ENCODE measurements around the gene CPSF4. TPM values are rescaled to one million over a fixed set of nuclear protein-coding genes. Genes with fewer than 3 reads are reported as not detected.

Gene CPSF4
- total RNA-seq, 1 donor from 2014 or later = 40.8 TPM

GRCh38 chr7:99448855-99449254 is 10.1 kb downstream of the CPSF4 start:
- no peak for DNase-seq (ENCODE audit: low spot score)

DNA sequence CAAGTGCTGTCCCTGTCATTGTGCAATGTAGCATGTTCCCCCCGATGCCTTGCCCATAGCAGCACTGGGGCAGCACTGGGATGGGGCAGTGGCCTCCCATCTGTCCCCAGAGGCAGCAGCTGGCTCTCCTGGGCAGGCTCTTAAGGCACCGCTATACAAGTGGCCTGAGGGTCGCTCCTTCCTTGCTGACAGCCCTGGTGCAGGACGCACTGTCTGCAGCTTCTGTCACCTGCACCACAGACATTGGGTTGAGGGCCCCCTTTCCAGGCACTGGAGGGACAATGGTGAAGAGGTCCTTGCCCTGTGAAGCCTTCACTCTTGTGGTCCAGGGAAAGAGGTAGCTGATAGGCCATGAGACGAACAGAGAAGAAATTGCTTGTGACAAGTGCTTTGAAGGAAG is 10.6 kb downstream of the CPSF4 start:
- no peak for DNase-seq (ENCODE audit: low spot score)

- DNase-seq (ENCODE audit: low spot score) = no peak
Measured at GRCh38 chr7:99451936-99452335, 13.2 kb downstream of the CPSF4 start.

DNA sequence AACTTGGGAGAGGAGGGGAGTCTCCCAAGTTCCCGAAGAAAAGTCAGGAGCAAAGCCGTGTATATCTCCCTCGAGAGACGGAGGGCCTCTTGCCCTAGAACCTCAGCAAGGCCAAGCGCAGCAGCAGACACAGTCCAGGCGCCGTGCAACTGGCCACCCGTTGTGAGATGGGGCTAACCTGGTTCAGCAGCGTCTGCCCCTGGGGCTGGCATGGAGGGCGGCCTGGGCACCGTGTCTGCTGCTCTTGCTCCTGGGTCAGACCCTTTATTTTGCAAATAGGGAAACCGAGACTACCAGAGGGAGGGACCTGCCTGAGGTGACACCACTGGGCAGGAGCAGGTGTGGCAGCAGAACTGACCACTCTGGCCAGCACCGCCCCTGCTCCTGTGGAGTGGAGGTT is 13.8 kb downstream of the CPSF4 start:
- no peak for DNase-seq (ENCODE audit: low spot score)

GRCh38 chr7:99453105-99453504 is 14.4 kb downstream of the CPSF4 start:
- DNase-seq (ENCODE audit: low spot score) = no peak

- no peak for DNase-seq (ENCODE audit: low spot score)
Measured at GRCh38 chr7:99455874-99456273, 17.1 kb downstream of the CPSF4 start.

GRCh38 chr7:99456288-99456687 is 17.5 kb downstream of the CPSF4 start:
- DNase-seq (ENCODE audit: low spot score) = no peak

DNA sequence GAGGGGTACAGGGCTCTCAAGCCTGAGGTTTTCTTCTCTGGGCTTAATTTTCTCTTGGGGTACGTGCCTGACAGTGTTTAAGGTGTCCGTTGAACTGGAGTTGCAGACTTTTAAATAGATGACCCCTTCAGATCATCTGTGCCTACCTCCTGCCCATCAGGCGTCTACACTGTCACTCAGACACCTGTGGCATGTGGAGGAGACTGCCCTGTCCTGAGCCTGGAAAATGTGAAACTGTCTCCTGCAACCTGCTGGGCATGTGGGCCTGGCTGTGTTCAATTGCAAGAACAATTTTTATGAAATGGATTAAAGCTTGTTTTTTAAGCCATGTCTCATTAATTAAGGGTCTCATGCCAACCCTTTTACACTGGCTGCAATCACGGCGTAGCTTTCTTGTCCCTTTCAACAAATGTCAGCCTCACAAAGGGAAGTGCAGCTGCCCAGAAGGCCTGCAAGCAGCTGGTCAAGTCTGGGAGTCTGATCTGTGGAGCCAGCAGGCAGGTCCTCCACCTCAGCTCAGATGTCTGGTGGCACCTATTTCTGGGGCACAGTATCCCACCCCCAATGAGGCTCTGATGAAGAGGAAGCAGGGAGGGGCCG is 18.4 kb downstream of the CPSF4 start:
- DNase-seq (ENCODE audit: low spot score) = no peak

- no peak for DNase-seq (ENCODE audit: low spot score)
Measured at GRCh38 chr7:99457650-99458493, 19.1 kb downstream of the CPSF4 start.

DNA sequence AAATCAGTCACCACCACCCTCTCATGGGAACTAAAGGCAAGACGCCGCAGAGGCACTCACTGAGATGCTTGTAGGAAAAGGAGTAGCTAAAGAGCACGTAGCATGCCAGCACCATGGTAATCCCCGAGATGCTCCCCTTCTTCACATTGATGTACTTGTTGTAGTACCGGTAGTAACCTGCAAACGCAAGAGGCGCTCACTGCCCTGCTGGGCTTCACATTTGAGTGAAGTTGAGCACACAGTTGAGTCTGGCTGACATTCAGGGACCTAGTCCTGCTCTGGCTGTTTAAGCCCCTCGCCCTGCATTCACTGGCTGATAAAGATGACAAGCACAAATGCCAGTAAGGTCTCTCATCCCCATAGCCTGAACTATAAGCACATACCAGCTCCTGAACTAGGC is 20.3 kb downstream of the CPSF4 start:
- no peak for DNase-seq (ENCODE audit: low spot score)

DNA sequence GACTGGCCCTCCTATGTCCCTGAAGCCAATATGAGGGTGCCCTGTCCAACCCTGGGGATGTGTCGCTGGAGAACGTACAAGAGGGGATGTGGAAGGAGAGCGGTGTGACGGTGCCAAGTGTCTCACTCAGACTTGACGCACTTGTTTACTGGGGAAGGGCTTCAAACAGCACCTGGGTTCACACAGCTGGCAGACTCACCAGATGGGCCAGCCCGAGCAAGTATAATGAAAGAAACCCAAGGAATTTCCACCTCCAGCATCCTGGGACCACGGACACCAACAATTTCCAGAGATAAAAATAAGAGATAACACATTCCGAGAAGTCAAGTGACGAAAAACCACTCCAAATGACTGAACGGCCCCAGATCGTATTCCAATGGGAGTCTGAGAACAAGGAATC is 21.9 kb downstream of the CPSF4 start:
- no peak for DNase-seq (ENCODE audit: low spot score)

DNA sequence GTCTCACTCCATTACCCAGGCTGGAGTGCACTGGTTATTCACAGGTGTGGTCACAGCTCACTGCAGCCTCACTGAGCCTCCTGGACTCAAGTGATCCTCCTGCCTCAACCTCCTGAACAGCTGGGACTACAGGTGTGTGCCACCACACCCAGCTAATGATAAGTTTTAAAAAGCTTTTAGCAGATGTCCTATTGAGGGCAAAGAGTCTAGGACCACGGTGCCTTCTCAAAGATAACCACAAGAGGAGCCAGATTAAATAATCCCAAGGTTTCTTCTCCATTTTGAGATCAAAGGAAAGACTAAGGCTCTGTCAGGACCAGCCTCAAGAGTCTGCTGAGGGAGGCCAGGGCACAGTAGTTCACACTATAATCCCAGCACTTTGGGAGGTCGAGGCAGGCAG is 22.5 kb downstream of the CPSF4 start:
- no peak for DNase-seq (ENCODE audit: low spot score)

DNA sequence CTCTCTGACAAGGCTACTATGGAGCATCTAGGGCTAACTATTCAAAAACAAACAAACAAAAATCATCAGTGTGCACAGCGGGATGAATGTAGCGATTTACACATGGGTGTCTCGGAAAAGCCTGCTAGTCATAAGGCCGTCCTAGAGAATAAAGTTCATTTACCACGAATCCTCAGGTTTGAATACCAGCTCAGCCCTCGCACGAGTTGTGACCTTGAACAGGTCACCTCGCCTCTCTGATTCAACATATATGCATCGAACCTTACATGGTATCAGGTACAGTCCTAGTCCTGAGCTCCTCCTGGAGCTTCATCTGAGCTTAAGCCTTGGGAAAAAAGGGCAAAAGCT is 26.7 kb downstream of the CPSF4 start:
- no peak for DNase-seq (ENCODE audit: low spot score)

GRCh38 chr7:99468336-99468918 is 29.7 kb downstream of the CPSF4 start:
- DNase-seq (ENCODE audit: low spot score) = no peak

DNA sequence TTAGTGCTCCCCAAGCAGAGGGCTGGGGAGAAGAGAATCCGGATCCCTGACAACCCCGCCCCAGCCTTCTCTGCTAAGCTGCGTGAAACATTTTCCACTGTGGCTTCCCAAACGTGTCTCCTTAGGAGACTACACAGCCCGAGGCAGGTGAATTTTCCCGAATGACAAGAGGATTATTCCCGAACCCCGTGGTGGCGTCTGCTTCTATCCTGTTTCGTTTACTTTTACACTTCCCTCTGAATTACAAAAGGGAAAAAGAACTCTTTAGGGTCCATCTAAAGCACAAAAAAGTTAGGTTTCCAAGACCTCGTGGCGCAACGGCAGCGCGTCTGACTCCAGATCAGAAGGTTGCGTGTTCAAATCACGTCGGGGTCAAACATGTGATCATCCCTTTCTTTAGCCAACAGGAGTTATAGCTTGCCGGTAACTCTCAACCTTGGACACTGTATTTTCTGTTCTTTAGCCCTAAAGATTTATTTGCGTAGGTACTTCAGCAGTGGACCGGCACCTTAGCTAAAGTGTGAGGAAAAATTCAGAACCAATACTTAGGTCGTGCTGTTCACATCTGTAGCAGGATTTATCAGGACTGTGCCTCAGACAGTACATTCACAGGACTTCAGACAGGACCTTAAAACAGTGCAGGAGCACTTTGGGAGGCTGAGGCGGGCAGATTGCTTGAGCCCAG is 30.8 kb downstream of the CPSF4 start:
- DNase-seq (ENCODE audit: low spot score) = no peak

DNA sequence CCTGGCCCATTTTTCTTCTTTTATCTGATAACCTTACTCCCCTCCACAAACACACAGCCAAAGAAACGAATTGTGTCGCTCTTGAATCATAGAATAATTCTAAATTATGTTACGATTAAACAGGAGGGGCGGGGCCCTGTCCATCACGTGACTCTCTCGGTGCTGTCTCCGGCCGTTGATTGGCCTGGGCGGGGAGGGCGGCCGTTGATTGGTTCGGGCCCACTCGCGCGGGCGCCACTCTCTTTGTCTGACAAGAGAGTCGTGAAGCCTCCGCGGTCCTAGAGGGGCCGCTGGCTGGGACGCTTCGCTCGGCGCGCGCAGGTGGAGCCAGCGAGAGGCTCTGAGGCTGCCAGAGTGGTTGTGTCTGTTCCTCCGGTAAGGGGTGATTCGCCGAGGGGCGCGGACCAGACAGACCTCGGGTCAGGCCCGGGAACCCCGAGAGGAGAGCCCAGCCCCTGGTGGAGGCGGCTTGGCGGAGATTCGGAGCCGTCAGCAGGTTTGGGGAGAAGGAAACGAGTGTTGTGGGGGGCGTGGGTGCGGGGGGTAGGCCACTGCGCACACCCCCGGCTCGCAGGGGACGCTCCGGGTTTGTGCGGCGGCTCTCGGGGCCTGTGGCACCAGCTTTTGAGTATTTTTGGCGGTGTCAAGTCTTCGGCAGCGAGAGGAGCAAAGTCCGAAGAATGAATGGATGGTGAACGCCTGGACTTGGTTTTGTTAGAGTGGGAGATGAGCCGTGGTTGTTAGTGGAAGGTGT is 34.0 kb downstream of the CPSF4 start, which contains the start of gene ZNF789:
ZNF789 (plus strand) TSS at position 330 of the 754 bp plus-strand sequence. CDS start 3,567 bp downstream, outside the sequence.
- peak; percentile 98 for DNase-seq (ENCODE audit: low spot score)

GRCh38 chr7:99473315-99473596 is 34.5 kb downstream of the CPSF4 start:
- DNase-seq (ENCODE audit: low spot score) = no peak

DNA sequence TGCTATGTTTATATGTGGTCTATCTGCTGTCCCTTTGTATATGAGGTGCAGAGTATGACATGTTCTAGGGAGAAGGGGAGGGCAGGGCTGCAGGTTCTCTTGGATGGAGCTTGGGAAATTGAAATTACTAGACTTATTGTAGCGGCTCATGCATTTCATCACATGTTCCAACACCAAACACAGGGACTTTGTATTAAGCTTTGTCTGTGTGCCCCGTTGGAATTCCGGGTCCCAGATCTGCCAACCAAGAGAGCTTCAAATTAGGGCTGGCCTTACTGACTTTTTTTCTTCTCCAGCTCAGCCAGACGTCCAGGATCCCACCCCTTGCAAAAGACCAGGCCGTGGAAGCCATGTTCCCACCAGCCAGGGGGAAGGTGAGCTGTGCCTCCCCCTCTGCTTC is 37.4 kb downstream of the CPSF4 start:
- DNase-seq (ENCODE audit: low spot score) = no peak

DNA sequence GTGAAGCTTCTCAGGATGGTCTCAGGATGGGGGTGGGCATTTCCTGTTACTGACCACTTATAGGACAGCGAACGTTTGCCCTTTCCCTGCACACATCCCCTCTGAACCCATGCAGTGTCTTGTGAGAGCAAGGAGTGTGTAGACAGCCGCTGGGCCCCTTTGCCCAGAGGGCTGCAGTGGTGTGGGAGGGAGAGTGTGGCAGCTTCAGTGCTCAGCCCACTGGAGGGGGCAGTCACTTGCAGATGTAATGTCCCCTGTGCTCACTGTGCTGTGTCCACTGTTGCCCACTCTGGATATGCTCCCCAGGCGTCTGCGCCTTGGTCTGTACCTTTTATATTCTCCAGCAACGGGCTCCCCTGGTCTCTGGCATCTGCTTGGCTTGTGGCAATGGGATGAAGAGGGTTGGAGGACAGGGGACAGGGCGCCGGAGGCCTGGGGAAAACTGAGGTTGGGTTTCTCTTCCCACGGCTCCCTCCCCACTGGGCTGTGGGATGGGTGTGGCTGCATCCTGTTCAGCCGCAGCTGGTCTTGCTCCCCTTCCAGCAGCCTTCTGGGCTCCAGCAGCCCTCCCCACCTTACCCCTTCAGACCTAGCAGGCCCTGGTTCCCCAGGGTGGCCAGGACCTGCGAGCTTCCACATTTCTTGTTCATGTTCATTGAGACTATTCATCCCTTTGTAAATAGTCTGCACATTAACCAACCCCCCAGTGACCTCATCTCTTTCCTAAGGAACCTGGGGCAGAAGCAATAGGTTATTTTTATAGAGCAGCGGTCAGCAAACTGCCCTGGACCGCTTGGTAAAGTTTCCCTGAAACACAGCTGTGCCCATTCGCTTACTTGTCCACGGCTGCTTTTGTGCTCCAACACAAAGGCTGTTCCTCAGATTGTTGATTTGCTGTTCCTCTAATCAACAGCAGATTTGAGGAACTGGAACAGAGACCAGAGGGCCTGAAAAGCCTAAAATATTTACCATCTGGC is 40.0 kb downstream of the CPSF4 start:
- no peak for DNase-seq (ENCODE audit: low spot score)

DNA sequence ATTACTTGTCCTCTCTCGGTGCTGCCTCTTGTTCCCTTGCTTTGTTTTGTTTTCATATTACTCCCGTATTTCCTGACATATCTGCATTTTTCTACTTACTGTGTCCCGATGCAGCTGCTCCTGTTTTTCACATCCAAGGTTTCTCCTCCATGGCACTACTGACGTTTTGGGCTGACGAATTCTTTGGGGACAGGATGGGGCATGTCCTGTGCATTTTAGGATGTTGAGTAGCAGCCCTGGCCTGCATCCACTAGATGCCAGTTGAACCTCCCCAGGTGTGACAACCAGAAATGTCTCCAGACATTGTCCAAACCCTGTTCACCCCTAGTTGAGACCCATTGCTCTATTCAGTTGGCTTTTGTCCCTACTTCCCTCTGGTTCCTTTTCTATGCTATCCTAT is 46.4 kb downstream of the CPSF4 start:
- DNase-seq (ENCODE audit: low spot score) = no peak

DNA sequence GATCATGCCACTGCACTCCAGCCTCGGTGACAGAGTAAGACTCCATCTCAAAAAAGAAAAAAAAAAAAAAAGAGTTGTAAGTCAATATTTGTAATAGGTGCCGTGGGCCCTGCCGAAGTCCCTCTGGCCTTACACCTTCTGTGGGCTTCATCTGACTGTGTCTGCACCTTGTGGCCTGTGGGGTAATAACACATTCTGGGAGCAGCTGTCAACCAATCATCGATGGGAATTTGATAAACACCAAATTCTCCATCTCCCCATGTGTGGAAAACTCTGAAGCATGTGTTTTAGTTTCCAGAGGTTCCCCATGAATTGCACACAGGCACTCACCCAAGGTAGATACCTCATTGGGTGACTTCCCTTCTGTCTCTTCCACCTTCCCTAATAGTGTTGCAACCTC is 50.5 kb downstream of the CPSF4 start:
- no peak for DNase-seq (ENCODE audit: low spot score)
